Left lung (tissue), 10 donors: ENCODE results near the gene C11orf65. TPM values are rescaled to one million over a fixed set of nuclear protein-coding genes. Genes with fewer than 3 reads are reported as not detected.
"Not testable (repeated sequence)": the region's sequence is repeated elsewhere in the genome, so short reads cannot be mapped to it uniquely, and the experiment has no call there.

Experiments
- ATAC-seq: fragments of 200-7000 bp; cut with Tn5 transposase; one replicate; pipeline ENCODE4 v1.9.1; 2020; ENCODE audit warnings: moderate library complexity
- DNase-seq, 4 donors: peaks; one replicate each; pipeline ENCODE4 v3.0.0-alpha.2; 2013 to 2020
- H3K27ac ChIP-seq, 2 donors: fragments of 200-600 bp; sonication (generic) in 1 of 2; one replicate each; pipeline versions ENCODE4 v1.5.0 to v1.8.0; 2020 to 2021
- H3K27me3 ChIP-seq, 2 donors: fragments of 200-600 bp; sonication (generic) in 1 of 2; one replicate each; pipeline versions ENCODE4 v1.5.0 to v1.8.0; 2020 to 2021
- H3K36me3 ChIP-seq, 2 donors: fragments of 200-600 bp; sonication (generic) in 1 of 2; one replicate each; pipeline versions ENCODE4 v1.5.0 to v1.8.0; 2020 to 2021
- H3K4me1 ChIP-seq, 2 donors: fragments of 200-600 bp; one replicate each; pipeline ENCODE4 v1.8.0; 2021
- H3K4me3 ChIP-seq, 2 donors: fragments of 200-600 bp; sonication (generic) in 1 of 2; one replicate each; pipeline versions ENCODE4 v1.5.0 to v1.8.0; 2020 to 2021; ENCODE audit warnings: mild to moderate bottlenecking in 1 of 2
- H3K9me3 ChIP-seq, 2 donors: fragments of 200-600 bp; sonication (generic) in 1 of 2; one replicate each; pipeline versions ENCODE4 v1.5.0 to v1.8.0; 2020 to 2021
- CTCF ChIP-seq, 2 donors: fragments of 200-600 bp; sonication (generic) in 1 of 2; IDR thresholded peaks; one replicate each; pipeline versions ENCODE4 v1.5.0 to v1.8.0; 2021; ENCODE audit warnings: antibody characterized with exemption in 2 of 2
- intact Hi-C, 2 donors: fragments of 100-400 bp; cut with DNase I; formaldehyde crosslinking; loops; one replicate each; pipeline versions ENCODE4 v1.11.2 to v1.14.2; 2022
- polyA plus RNA-seq, 6 donors: library from polyadenylated mRNA; unstranded; fragments of 120-200 nt; gene quantifications; one replicate each; pipeline ENCODE4 v1.2.1, GENCODE V29; 2013; ENCODE audit not compliant: insufficient read length in 6 of 6
- total RNA-seq, 2 donors: library from RNA; stranded (reverse); fragmentation: NEBNext Ultra II Directional; extraction: Animal tissue kit (Norgen Biotek cat#: 25700); gene quantifications; one replicate each; pipeline ENCODE4 v1.2.1, GENCODE V29; 2021
- donor health status: DM: no; HTN: yes; CAD: no.
- donor health status: DM: no; HTN: no; CAD: no.

C11orf65 gene
- total and polyA plus RNA-seq, 8 donors, result 0.37 to 2.7 (median 1.6) TPM

DNA sequence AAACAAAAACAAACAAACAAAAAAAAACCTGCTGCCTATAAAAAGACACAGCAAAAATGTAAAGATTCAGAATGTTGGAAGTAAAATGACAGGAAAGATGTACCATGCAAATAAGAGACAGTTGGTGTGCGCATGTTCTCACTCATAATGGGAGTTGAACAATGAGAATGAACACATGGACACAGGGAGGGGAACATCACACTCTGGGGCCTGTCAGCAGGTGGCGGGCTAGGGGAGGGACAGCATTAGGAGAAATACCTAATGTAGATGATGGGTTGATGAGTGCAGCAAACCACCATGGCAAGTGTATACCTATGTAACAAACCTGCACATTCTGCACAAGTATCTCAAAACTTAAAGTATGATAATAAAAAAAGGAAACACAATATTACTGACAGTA lies 49.8 kb downstream of the C11orf65 start:
- H3K27me3 ChIP-seq, H3K36me3 ChIP-seq, H3K4me3 ChIP-seq, H3K27ac ChIP-seq, ATAC-seq, H3K4me1 ChIP-seq, intact Hi-C loops: not testable (repeated sequence)
- TF ChIP-seq CTCF (IDR thresholded peaks at IDR 0.05), result peak in 1 of 2 donors; percentile 18
- H3K9me3 ChIP-seq, result peaks cover 0 to 15% of the 10 kb centered on the region in 2 donors
- DNase-seq, result peak in 1 of 4 donors; percentile 1

DNA sequence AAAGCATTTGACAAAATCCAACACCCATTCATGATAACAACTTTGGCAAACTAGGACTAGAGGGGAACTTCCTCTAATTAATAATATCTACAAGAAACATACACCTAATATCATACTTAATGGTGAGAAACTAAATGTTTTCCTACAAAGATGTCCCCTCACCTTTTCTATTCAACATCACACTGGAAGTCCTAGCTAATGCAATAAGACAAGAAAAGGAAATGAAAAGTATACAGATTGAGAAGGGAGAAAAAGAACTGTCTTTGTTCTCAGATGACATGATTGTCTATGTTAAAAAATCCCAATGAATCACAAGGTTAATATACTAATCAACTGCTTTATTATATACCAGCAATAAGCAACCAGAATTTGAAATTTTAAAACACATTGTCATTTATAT lies 52.4 kb downstream of the C11orf65 start:
- Histone ChIP-seq H3K4me3 (no peak overlapping the region), H3K4me1 (no peaks in the 10 kb centered on the region), H3K9me3 (peaks cover 0 to 15% of the 10 kb centered on the region in 2 donors), H3K27ac (no peak overlapping the region), H3K36me3 (no peaks in the 10 kb centered on the region), H3K27me3 (no peaks in the 10 kb centered on the region)
- no peak for DNase-seq
- intact Hi-C loops, result no loop called here
- TF ChIP-seq CTCF (IDR thresholded peaks at IDR 0.05), result no peak
- no peak for ATAC-seq

GRCh38 chr11:108405706-108406105 lies 61.6 kb downstream of the C11orf65 start:
- Histone ChIP-seq H3K4me3 (no peak overlapping the region), H3K36me3 (no peaks in the 10 kb centered on the region), H3K27me3 (no peaks in the 10 kb centered on the region), H3K27ac (no peak overlapping the region), H3K4me1 (no peaks in the 10 kb centered on the region), H3K9me3 (no peaks in the 10 kb centered on the region)
- intact Hi-C loops, result no loop called here
- DNase-seq, result no peak
- no peak for ATAC-seq
- no peak for TF ChIP-seq CTCF (IDR thresholded peaks at IDR 0.05)

GRCh38 chr11:108403052-108403451 lies 64.3 kb downstream of the C11orf65 start:
- intact Hi-C loops, result no loop called here
- no peaks in the 10 kb centered on the region for H3K27me3 ChIP-seq
- no peak overlapping the region for H3K27ac ChIP-seq
- DNase-seq, result no peak
- no peaks in the 10 kb centered on the region for H3K9me3 ChIP-seq
- H3K36me3 ChIP-seq, result no peaks in the 10 kb centered on the region
- TF ChIP-seq CTCF (IDR thresholded peaks at IDR 0.05), result no peak
- no peak overlapping the region for H3K4me3 ChIP-seq
- no peaks in the 10 kb centered on the region for H3K4me1 ChIP-seq
- ATAC-seq, result no peak

DNA sequence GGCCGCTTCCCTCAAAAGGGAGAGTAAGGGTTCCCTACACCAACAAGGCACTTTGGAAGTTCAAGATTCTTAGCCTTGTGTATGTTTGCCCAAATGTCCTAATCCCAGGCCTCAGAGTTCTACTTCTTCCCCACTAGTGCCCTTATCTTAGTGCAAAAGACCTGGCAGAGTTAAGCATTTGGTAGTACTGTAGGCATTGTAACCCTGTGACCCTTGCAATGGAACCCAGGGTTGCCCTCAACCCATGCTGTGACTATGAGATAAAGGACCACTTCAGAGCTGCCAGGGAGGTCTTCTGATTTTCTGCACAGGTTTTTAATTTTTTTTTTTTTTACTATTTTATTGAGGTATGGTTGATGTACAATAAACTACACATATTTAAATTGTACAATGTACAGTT lies 65.1 kb downstream of the C11orf65 start:
- no peaks in the 10 kb centered on the region for H3K27me3 ChIP-seq
- no peak overlapping the region for H3K4me3 ChIP-seq
- H3K36me3 ChIP-seq, result no peaks in the 10 kb centered on the region
- no peak for ATAC-seq
- H3K27ac ChIP-seq, result no peak overlapping the region
- H3K4me1 ChIP-seq, result no peaks in the 10 kb centered on the region
- H3K9me3 ChIP-seq, result no peaks in the 10 kb centered on the region
- intact Hi-C loops, result no loop called here
- TF ChIP-seq CTCF (IDR thresholded peaks at IDR 0.05), result no peak
- DNase-seq, result no peak
